GM21447 (cell line): ENCODE data around the gene RTN4RL1.

Source experiments
- ATAC-seq: cut with Tn5 transposase; IDR thresholded peaks from one replicate; pipeline ENCODE4 v1.9.1; 2021; ENCODE audit not compliant: unreplicated experiment

The RTN4RL1 gene

GRCh38 chr17:1951920-1952319 is 73.2 kb downstream of the RTN4RL1 start:
- ATAC-seq: no peak

DNA sequence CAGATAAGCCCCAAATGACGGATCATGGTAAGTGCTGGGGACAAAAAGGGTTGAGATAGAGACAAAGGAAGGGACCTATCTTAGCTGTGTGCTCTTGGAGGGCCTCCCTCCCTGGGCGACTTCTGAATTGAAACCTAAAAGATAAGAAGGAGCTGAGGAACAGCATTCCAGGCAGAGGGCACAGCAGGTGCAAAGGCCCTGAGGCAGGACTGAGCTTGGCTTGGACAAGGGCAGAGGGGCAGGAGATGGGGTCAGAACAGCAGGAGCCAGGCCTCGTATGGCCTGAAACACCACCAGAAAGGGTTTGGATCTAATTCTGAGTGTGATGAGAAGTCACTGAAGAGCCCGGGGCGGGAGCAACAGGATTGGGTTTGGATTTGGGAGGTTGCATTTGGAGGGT is 75.4 kb downstream of the RTN4RL1 start:
- ATAC-seq: no peak

DNA sequence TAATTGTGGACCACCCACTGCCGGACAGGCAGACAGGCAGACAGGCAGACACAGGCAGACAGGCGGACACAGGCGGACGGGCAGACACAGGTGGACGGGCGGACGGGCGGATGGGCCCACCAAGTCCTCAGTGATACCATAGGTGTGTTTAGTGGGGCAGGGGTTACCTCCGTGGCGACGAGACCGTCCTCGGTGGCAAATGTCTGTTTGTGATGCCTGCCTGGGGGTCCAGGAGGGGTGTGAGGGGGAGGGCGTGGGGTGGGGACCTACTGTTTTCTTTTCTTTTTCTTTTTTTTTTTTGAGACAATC is 76.7 kb downstream of the RTN4RL1 start:
- no peak for ATAC-seq

- ATAC-seq: no peak
Observed at GRCh38 chr17:1947743-1948516, 77.2 kb downstream of the RTN4RL1 start.

DNA sequence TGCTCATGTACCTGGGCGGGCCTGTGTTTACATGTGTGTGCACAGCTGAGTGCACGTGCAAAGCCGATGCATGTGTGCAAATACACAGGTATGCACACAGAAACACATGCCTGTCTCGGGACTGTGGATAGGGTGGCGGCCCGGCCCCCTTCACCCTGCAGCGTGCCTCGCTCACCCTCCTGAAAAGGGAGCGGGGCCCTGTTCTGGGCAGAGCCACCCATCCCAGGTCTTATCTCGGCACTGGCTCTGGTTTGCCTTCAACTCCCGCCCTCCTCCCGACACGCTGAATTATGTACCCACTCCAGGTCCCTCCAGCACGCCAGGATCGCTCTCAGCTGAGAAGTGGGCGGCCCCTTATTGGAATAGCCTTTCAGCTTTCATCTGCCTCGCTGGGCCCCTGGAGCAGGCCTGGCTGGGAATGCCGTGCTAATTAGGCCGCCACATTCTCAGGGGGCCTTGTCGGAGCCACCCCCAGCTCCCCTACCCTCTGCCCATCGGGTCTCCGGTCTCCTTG is 77.8 kb downstream of the RTN4RL1 start:
- no peak for ATAC-seq

GRCh38 chr17:1946021-1946932 is 78.9 kb downstream of the RTN4RL1 start:
- no peak for ATAC-seq

DNA sequence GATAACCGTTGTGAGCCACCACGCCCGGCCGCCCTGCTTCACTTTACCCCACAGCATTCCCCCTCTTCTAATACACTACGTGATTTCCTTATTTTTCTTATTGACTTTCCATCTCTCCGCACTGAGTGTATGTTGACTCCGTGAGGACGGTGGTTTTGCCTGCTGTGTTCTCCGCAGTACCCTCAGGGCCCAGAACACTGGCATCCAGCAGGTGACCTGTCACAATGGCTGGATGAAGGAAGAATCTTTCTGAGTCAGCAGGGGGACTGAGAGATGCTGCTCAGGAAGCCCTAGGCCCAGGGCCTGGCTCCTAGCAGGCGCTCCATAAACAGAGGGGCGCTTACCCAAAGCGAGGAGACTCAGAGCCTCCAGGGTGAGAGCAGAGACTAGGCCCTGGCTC is 79.5 kb downstream of the RTN4RL1 start:
- ATAC-seq: no peak

DNA sequence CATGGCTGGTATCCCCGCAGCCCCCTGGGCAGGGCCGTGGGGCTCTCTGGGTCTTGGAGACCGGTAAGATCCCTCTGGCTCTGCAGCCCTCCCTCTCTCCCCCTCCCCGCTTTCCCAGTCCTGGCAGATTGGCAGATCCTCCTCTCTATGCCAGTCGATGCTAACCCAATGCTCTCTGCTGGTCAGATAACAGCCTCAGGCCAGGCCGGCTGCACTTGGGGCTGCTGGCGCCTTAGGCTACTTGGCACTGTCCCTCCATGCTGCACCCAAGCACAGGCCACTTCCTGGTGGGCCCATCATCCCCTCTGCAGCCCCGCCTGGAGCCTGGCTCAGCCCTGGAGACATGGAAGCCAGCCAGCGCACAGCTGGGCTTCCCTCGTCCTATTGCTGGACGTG is 81.7 kb downstream of the RTN4RL1 start:
- no peak for ATAC-seq

- no peak for ATAC-seq
Observed at GRCh38 chr17:1942666-1943435, 82.3 kb downstream of the RTN4RL1 start.

DNA sequence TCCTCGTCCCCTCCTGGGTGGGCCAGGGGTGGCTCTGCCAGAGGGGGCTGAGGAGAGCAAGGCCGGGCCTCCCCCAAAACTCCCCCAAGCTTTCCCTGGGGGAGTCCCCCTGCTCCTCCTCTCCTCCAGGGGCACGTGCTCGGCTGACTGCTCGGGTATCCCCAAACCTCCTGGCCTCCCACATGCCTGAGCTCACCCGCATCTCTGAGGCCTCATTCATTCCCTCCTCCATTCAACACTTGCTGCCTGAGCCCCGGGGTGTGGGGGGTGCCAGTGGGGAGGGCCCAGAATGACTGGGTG is 83.1 kb downstream of the RTN4RL1 start:
- ATAC-seq: no peak

- no peak for ATAC-seq
Observed at GRCh38 chr17:1941272-1942065, 83.7 kb downstream of the RTN4RL1 start.

GRCh38 chr17:1940810-1941185 is 84.3 kb downstream of the RTN4RL1 start:
- no peak for ATAC-seq

- ATAC-seq: no peak
Observed at GRCh38 chr17:1939981-1940809, 84.9 kb downstream of the RTN4RL1 start.

- no peak for ATAC-seq
Observed at GRCh38 chr17:1937461-1937860, 87.7 kb downstream of the RTN4RL1 start.

- ATAC-seq: no peak
Observed at GRCh38 chr17:1936766-1937165, 88.4 kb downstream of the RTN4RL1 start.

DNA sequence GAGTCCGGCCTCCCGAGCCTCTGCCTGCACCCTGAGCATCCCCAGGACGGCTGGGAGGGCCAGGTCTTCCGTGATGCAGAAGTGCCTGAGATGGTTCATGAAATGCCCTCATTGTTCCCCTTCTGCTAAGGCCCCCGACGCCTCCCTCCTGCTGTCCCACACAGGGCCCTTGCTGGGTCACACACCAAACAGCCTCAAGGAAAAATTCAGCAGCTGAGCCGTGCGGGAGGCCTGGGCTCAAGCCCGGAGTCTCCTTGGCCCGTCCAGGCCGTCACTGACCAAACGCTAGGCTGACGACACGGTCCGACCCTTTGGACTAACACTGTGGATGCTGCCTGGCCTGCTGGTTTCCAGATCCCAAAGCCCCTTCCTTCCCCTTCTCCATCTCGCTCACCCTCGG is 90.2 kb downstream of the RTN4RL1 start:
- ATAC-seq: no peak

DNA sequence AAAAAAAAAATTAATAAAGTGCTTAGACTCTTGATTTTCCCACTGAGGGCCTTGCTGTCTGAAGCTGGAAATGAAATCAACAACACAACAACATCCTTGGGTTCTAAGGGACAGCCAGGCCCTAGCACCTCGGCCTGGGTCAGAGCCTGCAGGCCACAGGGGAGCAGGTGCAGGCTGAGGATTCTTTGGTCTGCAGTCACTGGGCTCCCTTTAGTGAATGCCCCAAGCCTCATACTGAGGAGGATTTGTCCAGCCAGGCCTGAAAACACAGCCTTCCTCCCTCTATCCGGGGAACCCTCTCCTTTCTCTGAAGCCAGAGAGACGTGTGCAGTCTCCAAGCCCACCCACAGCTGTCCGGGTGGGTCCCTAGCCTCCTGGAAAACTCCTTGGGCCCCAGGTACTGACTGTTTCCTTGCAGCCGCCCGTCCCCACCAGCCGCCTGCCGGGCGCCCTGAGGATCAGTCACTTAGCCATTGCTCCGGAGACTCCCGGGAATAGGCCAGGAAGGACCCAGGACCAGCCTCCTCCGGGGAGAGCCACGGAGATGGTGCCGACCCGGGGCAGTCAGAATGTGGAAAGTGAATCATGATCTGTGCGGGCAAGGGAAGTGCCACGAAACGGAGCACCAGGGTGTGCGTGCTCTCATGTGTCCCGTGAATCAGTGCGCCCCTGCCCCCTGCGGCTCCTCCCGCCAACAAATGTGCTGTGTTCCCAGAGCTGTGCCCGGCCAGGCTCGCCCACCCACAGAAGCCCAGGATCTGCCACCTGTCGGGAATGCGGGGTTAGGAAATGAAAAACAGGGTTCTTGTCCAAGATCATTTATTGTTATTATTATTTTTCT is 91.0 kb downstream of the RTN4RL1 start:
- ATAC-seq: no peak

DNA sequence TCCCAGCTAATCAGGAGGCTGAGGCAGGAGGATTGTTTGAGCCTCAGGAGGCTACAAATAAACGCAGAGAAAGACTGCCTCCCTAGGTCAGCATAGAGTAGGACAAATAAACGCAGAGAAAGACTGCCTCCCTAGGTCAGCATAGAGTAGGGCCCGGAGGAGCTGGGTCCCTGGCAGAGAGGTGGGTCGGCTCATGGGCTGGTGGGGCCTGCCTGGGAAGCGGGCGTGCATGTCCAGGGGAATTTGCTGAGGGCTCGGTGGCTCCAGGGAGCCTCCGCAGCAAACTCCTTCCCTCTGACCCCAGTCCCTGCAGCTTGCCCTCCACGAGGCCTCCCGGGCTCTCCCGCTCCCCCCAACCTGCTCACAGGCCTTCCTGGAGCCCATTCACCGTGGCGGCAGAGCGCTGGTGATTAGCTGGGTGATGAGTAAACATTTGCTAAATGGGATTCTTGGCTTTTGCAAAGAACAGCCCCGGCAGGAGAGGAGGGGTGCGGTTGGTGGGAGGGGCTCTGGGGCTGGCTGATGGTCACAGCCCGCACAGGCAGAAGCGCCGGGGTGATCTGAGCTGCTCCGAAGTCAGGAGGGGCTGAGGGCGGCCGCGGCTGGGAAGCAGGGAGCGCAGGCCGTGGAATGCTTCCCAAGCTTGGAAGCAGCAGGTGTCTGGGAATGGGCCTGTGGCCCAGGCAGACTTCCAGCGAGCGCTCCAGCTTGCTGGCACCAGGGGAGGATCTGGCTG is 93.1 kb downstream of the RTN4RL1 start:
- ATAC-seq: no peak

DNA sequence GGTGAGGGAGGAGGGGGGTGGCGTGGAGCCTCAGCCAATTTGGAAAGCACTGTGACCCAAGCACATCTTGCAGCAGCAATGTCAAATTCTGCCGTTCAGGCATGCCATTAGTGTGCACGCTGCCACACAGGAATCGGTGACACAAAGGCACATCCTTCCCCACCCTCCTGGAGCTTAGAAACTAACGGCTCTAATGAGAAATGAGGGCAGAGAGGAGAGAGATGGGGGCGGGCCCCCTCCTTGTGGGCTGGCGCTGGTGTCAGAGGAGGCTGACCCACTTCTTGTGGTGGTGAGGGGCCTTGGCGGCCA is 94.8 kb downstream of the RTN4RL1 start:
- no peak for ATAC-seq
